ENCODE measurements around the gene EPHB2. TPM values are rescaled to one million over a fixed set of nuclear protein-coding genes. Genes with fewer than 3 reads are reported as not detected.

The EPHB2 gene
- total RNA-seq, 1 donor from 2014 or later, result 10.7 TPM

DNA sequence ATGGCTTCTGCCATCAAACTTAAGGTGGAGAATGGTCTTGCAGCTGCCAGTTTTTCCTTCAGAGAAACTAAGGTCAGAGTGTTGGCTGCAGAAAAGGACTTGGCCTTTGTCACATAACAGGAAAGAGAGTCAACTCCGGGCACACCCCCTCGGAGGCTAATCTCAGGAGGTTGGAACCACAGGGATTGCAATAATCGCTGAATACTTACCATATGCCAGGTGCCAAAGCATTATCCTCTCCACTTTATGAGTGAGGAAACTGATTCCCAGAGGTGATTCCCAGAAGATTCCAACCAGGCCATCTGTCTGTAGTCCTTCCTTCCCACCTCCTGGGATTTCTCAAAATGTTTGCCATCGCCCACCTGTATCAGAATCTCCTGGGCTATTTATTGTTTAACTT is 208.0 kb downstream of the EPHB2 start:
- Mint-ChIP-seq H3K4me3 (ENCODE audit: unreplicated experiment) (no peak overlapping the region), H3K9me3 (ENCODE audit: unreplicated experiment) (no peaks in the 10 kb centered on the region), H3K27me3 (ENCODE audit: unreplicated experiment) (peaks cover 2% of the 10 kb centered on the region), H3K4me1 (ENCODE audit: unreplicated experiment) (peaks cover 11% of the 10 kb centered on the region), H3K27ac (ENCODE audit: unreplicated experiment) (no peak overlapping the region), H3K36me3 (ENCODE audit: low read depth, unreplicated experiment) (no peaks in the 10 kb centered on the region)
- DNase-seq (ENCODE audit: low spot score), result no peak
- TF ChIP-seq, protein P1, sequence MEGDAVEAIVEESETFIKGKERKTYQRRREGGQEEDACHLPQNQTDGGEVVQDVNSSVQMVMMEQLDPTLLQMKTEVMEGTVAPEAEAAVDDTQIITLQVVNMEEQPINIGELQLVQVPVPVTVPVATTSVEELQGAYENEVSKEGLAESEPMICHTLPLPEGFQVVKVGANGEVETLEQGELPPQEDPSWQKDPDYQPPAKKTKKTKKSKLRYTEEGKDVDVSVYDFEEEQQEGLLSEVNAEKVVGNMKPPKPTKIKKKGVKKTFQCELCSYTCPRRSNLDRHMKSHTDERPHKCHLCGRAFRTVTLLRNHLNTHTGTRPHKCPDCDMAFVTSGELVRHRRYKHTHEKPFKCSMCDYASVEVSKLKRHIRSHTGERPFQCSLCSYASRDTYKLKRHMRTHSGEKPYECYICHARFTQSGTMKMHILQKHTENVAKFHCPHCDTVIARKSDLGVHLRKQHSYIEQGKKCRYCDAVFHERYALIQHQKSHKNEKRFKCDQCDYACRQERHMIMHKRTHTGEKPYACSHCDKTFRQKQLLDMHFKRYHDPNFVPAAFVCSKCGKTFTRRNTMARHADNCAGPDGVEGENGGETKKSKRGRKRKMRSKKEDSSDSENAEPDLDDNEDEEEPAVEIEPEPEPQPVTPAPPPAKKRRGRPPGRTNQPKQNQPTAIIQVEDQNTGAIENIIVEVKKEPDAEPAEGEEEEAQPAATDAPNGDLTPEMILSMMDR (IDR thresholded peaks at IDR 0.05; ENCODE audit: unreplicated experiment), result no peak

DNA sequence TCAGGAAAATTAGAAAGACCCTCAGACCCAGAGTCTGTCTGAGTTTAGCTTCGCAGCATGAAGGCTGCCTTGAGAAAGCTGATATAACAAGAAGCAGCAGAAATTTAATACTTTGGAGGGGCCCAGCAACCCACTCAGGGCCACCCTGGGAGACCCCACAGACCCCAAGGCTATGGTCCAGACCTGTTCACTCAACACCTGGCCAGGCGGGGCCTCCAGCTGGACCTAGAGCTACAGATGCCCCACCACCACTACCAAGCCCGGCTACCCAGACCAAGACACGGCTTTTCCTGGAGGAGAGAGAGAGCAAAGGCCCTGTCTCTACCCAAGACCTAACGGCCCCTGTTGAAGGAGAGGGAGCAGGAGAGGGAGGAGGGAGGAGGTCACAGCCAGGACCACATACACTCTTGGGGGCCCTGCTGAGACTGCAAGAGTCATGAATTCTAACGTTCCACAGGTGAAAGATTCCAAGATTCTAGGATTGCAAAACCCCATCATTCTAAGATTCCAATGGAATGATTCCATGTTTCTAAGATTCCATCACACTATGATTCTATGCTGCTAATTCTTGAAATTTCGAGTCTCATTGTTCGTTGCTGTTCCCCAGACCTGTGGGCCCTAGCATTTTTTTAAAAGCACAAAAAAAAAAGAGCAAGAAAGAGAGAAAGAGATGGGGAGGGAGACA is 208.8 kb downstream of the EPHB2 start:
- no peak for DNase-seq (ENCODE audit: low spot score)
- no peak overlapping the region for H3K27ac Mint-ChIP-seq (ENCODE audit: unreplicated experiment)
- H3K4me1 Mint-ChIP-seq (ENCODE audit: unreplicated experiment), result peaks cover 9% of the 10 kb centered on the region
- H3K36me3 Mint-ChIP-seq (ENCODE audit: low read depth, unreplicated experiment), result no peaks in the 10 kb centered on the region
- TF ChIP-seq, protein P1 (IDR thresholded peaks at IDR 0.05; ENCODE audit: unreplicated experiment), result no peak
- H3K4me3 Mint-ChIP-seq (ENCODE audit: unreplicated experiment), result no peak overlapping the region
- no peaks in the 10 kb centered on the region for H3K9me3 Mint-ChIP-seq (ENCODE audit: unreplicated experiment)
- peaks cover 2% of the 10 kb centered on the region for H3K27me3 Mint-ChIP-seq (ENCODE audit: unreplicated experiment)

DNA sequence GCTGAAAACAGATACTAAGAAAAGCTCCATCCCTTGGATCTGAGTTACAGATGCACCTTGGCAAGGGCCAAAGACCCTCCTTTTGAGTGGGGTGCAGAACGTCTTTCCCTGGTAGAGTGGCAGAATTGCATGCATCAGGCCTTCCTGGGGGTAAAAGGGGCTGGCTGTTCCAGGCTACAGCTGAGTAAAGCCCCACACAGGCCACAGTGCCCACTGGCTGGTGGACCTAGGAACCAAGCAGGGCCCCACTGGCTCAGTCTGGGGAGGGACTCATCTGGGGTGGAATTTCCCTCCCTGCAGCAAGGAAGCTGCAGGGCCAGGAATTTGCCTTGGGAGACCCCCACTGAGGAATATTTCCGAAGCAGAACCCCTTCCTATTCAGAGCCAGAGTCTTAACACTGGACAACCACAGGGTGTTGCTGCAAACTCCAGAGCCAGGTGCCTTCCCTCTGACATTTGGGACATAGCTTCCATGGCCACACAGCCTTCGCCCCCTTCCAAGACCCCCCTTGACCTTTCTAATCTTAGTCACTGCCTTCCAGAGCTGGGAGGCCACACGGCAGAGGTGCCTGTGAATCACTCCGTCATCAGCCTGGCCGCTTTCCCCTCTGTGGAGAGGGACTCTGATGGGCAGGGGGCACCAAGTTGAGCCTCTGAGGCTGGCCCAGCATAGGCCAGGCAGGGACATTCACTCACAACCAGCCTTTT is 209.5 kb downstream of the EPHB2 start:
- TF ChIP-seq, protein P1 (IDR thresholded peaks at IDR 0.05; ENCODE audit: unreplicated experiment), result no peak
- H3K27me3 Mint-ChIP-seq (ENCODE audit: unreplicated experiment), result peaks cover 2% of the 10 kb centered on the region
- H3K9me3 Mint-ChIP-seq (ENCODE audit: unreplicated experiment), result no peaks in the 10 kb centered on the region
- H3K27ac Mint-ChIP-seq (ENCODE audit: unreplicated experiment), result no peak overlapping the region
- no peak for DNase-seq (ENCODE audit: low spot score)
- peaks cover 5% of the 10 kb centered on the region for H3K4me1 Mint-ChIP-seq (ENCODE audit: unreplicated experiment)
- no peak overlapping the region for H3K4me3 Mint-ChIP-seq (ENCODE audit: unreplicated experiment)
- no peaks in the 10 kb centered on the region for H3K36me3 Mint-ChIP-seq (ENCODE audit: low read depth, unreplicated experiment)

DNA sequence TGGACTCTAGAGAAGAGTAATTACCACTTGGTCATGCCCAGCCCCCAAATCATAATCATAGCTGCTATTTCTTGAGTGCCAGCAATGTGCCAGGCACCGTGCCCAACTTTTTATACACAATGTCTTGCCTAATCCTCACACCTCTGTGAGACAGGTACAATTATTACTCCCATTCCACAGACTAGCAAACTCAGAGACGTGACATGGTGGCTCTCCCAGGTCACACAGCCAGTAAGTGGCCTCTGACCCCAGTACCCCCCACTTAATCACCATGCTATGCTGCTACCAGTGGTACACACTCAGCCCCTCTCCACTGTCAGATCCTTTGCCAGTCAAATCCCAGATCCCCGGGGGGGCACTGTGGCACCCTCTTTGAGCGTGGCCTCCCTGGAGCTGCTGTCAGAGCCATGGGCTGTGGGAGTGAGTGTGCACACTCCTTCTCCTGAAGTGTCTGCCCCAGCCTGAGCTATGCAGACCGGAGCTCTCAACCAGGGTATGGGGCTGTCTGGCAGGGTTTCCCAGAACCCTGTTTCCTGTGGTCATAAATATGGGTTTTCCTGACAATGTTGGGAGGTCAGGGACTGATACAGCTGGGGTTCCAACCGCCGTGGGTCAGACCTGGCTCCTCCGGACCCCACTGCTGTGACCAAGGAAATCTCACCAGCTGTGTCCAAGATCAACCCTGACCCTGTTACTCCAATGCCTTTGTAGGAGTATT is 210.3 kb downstream of the EPHB2 start:
- no peak overlapping the region for H3K27ac Mint-ChIP-seq (ENCODE audit: unreplicated experiment)
- peaks cover 2% of the 10 kb centered on the region for H3K27me3 Mint-ChIP-seq (ENCODE audit: unreplicated experiment)
- TF ChIP-seq, protein P1 (IDR thresholded peaks at IDR 0.05; ENCODE audit: unreplicated experiment), result no peak
- DNase-seq (ENCODE audit: low spot score), result no peak
- H3K36me3 Mint-ChIP-seq (ENCODE audit: low read depth, unreplicated experiment), result no peaks in the 10 kb centered on the region
- H3K4me3 Mint-ChIP-seq (ENCODE audit: unreplicated experiment), result no peak overlapping the region
- no peaks in the 10 kb centered on the region for H3K9me3 Mint-ChIP-seq (ENCODE audit: unreplicated experiment)
- no peaks in the 10 kb centered on the region for H3K4me1 Mint-ChIP-seq (ENCODE audit: unreplicated experiment)

All from endothelial cell (in vitro differentiated cells).